GM12891 (cell line): Measurements from ENCODE around the gene EGFL7.

ENCODE experiments used
- POLR2A ChIP-seq: IDR thresholded peaks from 2 replicates; pipeline ENCODE4 v1.6.1; 2011; ENCODE audit warnings: low read depth, low read length, control low read depth
- POLR2AphosphoS5 ChIP-seq: IDR thresholded peaks from 2 replicates; pipeline ENCODE4 v1.6.1; 2011; ENCODE audit warnings: low read depth, low read length, control low read depth
- SPI1 ChIP-seq: IDR thresholded peaks from 2 replicates; pipeline ENCODE4 v1.6.1; 2011; ENCODE audit warnings: low read depth, low read length, control low read depth
- TAF1 ChIP-seq: IDR thresholded peaks from 2 replicates; pipeline ENCODE4 v1.6.1; 2011; ENCODE audit warnings: low read depth, low read length, control low read depth

DNA sequence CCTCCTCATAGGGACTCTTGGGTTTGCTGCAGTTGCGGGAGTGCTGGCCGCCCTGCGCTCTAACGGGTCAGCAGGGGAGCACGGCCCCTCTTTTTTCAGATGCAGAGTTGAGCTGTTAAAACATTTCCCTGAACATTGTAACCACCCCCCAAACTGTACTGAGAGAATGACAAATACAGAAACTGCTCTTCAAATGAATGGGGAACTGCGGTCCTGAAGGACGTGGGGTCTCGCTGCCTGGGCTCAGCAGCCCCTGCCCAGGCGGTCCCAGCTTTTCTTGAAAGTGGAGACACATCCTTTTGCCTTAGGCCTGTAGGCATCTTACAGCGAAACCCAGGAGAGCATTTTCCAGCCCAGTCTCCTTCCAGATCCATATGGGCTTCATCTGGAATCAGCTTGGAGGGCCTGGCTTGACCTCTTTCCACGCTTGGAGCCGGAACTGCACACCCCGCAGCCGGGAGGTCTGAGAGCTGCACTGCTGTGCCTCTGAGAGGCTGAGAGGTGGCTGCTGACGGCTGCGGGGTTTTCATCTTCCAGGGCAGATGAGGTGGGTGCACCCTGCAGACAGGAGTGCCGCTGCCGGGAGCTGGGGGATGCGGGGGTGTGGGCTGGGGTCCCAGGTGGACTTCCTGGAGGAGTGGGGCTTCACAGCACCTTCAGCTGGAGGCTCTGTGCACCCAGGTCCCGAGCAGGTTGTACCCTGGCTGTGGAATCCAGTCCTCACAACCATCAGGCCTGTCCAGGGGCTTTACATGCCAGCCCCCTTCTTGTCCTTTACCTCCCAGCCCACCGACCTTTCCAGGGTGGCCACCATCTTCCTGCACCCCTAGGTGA lies 25.8 kb downstream of the EGFL7 start:
- no peak for TF ChIP-seq POLR2A
- TF ChIP-seq TAF1: no peak
- TF ChIP-seq POLR2AphosphoS5: no peak
- peak; percentile 86 for TF ChIP-seq SPI1
